T-helper 2 cell treated with Interferon-gamma antibody and Interleukin-4, amounts not matched to agents 100 ng/mL and 5 ng/mL, for 36 hours (primary cell): ENCODE data around the gene SLC19A1. TPM values are rescaled to one million over a fixed set of nuclear protein-coding genes. Genes with fewer than 3 reads are reported as not detected.

ENCODE experiments used
- intact Hi-C: fragments of 100-400 bp; cut with micrococcal nuclease; formaldehyde crosslinking; loops from one replicate; pipeline ENCODE4 v1.15.1; 2023
- total RNA-seq: library from RNA; stranded (reverse); gene quantifications from 2 replicates; pipeline ENCODE4 v1.2.3, GENCODE V29; 2022

Gene SLC19A1
- total RNA-seq, 1 donor from 2014 or later: 54.1 TPM

- intact Hi-C loops: no loop called here
Observed at GRCh38 chr21:45470087-45470515, 72.1 kb downstream of the SLC19A1 start.

- intact Hi-C loops: no loop called here
Observed at GRCh38 chr21:45469273-45470086, 72.8 kb downstream of the SLC19A1 start.

- intact Hi-C loops: no loop called here
Observed at GRCh38 chr21:45468971-45469272, 73.3 kb downstream of the SLC19A1 start.

GRCh38 chr21:45468051-45468970 is 73.9 kb downstream of the SLC19A1 start:
- intact Hi-C loops: no loop called here

GRCh38 chr21:45467221-45467779 is 74.9 kb downstream of the SLC19A1 start:
- intact Hi-C loops: no loop called here

GRCh38 chr21:45466330-45467220 is 75.7 kb downstream of the SLC19A1 start:
- intact Hi-C loops: no loop called here

GRCh38 chr21:45465611-45466329 is 76.5 kb downstream of the SLC19A1 start:
- intact Hi-C loops: no loop called here

- intact Hi-C loops: no loop called here
Observed at GRCh38 chr21:45465105-45465504, 77.1 kb downstream of the SLC19A1 start.

- intact Hi-C loops: no loop called here
Observed at GRCh38 chr21:45464309-45464708, 77.9 kb downstream of the SLC19A1 start.

GRCh38 chr21:45463871-45464270 is 78.4 kb downstream of the SLC19A1 start:
- intact Hi-C loops: no loop called here

GRCh38 chr21:45461806-45462341 is 80.4 kb downstream of the SLC19A1 start:
- intact Hi-C loops: no loop called here

- intact Hi-C loops: no loop called here
Observed at GRCh38 chr21:45461369-45461750, 80.9 kb downstream of the SLC19A1 start.

GRCh38 chr21:45460611-45461368 is 81.5 kb downstream of the SLC19A1 start:
- intact Hi-C loops: no loop called here

GRCh38 chr21:45460011-45460565 is 82.2 kb downstream of the SLC19A1 start:
- intact Hi-C loops: no loop called here

- intact Hi-C loops: no loop called here
Observed at GRCh38 chr21:45459171-45460010, 82.8 kb downstream of the SLC19A1 start.

GRCh38 chr21:45458281-45459170 is 83.7 kb downstream of the SLC19A1 start:
- intact Hi-C loops: no loop called here

- intact Hi-C loops: no loop called here
Observed at GRCh38 chr21:45457832-45458172, 84.4 kb downstream of the SLC19A1 start.
